HG03196 (cell line): ENCODE measurements around the gene GOLGA5.
A peak's percentile ranks its signal among the peaks of the same experiment; 100 is the strongest.
"Not testable (repeated sequence)": the region's sequence is repeated elsewhere in the genome, so short reads cannot be mapped to it uniquely, and the experiment has no call there.

Experiments
- ATAC-seq: cut with Tn5 transposase; IDR thresholded peaks from one replicate; pipeline ENCODE4 v1.9.1; 2021; ENCODE audit not compliant: unreplicated experiment

GOLGA5 gene

GRCh38 chr14:92775292-92775691, 18.8 kb upstream of the GOLGA5 start:
- ATAC-seq: peak; percentile 93

GRCh38 chr14:92778868-92779565, 15.1 kb upstream of the GOLGA5 start:
- ATAC-seq: not testable (repeated sequence)

GRCh38 chr14:92780444-92781232, 13.5 kb upstream of the GOLGA5 start:
- no peak for ATAC-seq

DNA sequence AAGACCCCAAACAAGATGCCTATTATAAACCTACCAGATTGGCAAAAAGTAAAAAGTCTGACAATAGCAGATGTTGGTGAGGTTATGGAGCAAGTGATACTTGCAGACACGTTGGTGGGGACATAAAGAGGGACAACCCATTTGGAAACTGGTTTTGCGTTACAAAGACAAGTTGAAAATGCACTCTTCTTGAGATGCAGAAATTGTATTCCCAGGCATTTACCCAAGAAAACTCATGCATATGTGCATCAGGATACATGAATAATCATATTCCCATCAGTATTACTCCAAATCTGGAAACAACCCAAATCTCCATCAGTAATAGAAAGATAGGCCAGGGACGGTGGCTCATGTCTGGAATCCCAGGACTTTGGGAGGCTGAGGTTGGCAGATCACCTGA, 12.8 kb upstream of the GOLGA5 start:
- no peak for ATAC-seq

GRCh38 chr14:92783813-92784431, 10.2 kb upstream of the GOLGA5 start:
- ATAC-seq: peak; percentile 41

GRCh38 chr14:92785667-92786426, 8.3 kb upstream of the GOLGA5 start:
- no peak for ATAC-seq

GRCh38 chr14:92786427-92786756, 7.7 kb upstream of the GOLGA5 start:
- ATAC-seq: no peak

- no peak for ATAC-seq
Measured at GRCh38 chr14:92787554-92787953, 6.6 kb upstream of the GOLGA5 start.

- no peak for ATAC-seq
Measured at GRCh38 chr14:92789457-92790089, 4.5 kb upstream of the GOLGA5 start.

DNA sequence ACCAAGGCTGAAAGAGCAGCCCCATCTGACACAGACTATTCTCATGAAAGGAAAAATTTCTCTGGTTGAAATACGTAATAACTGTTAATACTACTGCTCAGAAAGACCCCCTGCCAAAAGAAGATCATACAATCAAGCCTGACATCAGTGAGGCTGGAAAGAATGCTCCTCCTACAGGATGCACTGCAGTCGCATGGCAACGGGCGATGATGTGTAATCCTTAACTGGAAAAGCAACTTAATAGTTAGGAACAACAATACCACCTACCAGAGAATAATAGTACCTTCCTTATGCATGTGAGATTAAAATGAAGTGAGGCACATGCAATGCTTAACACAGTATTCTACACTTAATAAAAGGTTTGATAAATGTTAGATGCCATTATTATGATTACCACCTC, 1.2 kb upstream of the GOLGA5 start:
- no peak for ATAC-seq

DNA sequence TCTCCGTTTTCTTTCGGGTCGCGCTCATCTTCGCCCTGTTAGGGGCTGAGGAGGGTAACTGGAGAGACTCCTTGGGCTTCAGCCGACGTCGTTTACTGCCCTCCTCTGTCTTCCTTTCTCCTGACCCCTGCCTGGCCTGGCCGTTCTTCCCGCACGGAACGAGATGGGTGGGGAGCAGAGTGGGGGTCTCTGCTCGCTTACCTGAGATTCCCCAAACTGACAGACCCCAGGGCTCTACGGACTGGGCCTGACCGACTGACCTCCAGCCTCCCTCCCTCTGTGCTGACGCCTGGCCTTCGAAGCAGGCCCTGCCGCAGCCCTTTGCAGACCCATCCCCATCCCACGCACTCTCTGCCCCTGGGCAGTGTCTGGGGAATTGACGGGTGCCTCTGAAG, 439 bp downstream of the GOLGA5 start:
- ATAC-seq: no peak

- no peak for ATAC-seq
Measured at GRCh38 chr14:92794961-92795360, 856 bp downstream of the GOLGA5 start.

GRCh38 chr14:92797935-92798653, 4.0 kb downstream of the GOLGA5 start:
- ATAC-seq: no peak

DNA sequence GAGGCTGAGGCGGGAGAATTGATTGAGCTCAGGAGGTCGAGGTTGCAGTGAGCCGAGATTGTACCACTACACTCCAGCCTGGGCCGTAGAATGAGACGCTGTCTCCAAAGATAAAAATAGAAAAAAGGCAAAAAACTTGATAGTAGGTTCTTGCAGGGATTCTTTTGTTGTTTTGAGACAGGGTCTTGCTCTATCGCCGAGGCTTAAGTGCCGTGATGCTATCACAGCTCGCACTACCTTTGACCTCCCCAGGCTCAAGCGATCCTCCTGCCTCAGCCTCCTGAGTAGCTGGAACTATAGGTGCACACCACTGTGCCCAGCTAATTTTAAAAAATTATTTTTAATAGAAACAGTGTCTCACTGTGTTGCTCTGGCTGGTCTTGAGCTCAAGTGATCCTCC, 4.7 kb downstream of the GOLGA5 start:
- no peak for ATAC-seq

GRCh38 chr14:92800012-92800411, 5.9 kb downstream of the GOLGA5 start:
- ATAC-seq: no peak

- ATAC-seq: no peak
Measured at GRCh38 chr14:92800525-92800924, 6.4 kb downstream of the GOLGA5 start.

DNA sequence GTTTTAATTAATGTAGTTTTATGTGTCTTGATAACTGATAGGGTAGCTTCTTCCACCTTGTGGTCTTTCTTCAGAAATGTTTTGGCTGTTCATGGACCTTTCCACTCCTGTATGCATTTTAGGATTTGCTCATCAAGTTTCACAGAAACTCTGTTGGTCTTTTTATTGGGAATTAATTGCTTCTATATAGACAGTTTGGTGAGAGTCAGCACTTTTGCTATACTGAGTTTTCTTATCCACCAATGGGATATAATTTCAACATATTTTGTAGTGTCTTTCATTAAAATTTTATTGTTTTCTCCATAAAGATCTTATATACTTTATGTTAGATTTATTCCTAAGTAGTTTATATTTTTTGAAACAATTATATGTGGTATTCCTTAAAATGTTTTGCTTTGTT, 7.8 kb downstream of the GOLGA5 start:
- ATAC-seq: no peak

- no peak for ATAC-seq
Measured at GRCh38 chr14:92802678-92803077, 8.6 kb downstream of the GOLGA5 start.

- no peak for ATAC-seq
Measured at GRCh38 chr14:92813201-92813600, 19.1 kb downstream of the GOLGA5 start.

- no peak for ATAC-seq
Measured at GRCh38 chr14:92819011-92819597, 25.0 kb downstream of the GOLGA5 start.
